Body of pancreas (tissue), 4 donors: ENCODE results near the gene SLC37A1. TPM values are rescaled to one million over a fixed set of nuclear protein-coding genes. Genes with fewer than 3 reads are reported as not detected.

Experiments
- ATAC-seq: fragments of 150-250 bp; one replicate; pipeline ENCODE4 v1.9.1; 2016
- DNase-seq, 4 donors: peaks; one replicate each; pipeline ENCODE4 v3.0.0-alpha.2; 2019
- H3K27ac ChIP-seq, 4 donors: fragments of 200-600 bp; sonication (generic); 1 replicate in 3 of 4; 2 replicates in 1 of 4; pipeline versions ENCODE4 v1.5.1 to v1.6.1; 2016 to 2019; ENCODE audit warnings: mild to moderate bottlenecking in 1 of 4, mixed read lengths in 1 of 4, moderate library complexity in 1 of 4
- H3K27me3 ChIP-seq, 2 donors: fragments of 200-600 bp; sonication (generic); one replicate each; pipeline ENCODE4 v1.6.0; 2016; ENCODE audit warnings: mild to moderate bottlenecking in 1 of 2
- H3K36me3 ChIP-seq, 2 donors: fragments of 200-600 bp; sonication (generic); replicated peaks in 1 of 2; 2 replicates each; pipeline ENCODE4 v1.5.1; 2016; ENCODE audit warnings: low read depth in 2 of 2; ENCODE audit not compliant: insufficient read depth in 1 of 2
- H3K4me1 ChIP-seq: fragments of 200-600 bp; sonication (generic); one replicate; pipeline ENCODE4 v1.6.0; 2016
- H3K4me3 ChIP-seq, 2 donors: fragments of 200-600 bp; sonication (generic); 1 replicate in 1 of 2; 2 replicates in 1 of 2; pipeline ENCODE4 v1.5.1; 2016 to 2019
- H3K9me3 ChIP-seq, 3 donors: fragments of 200-600 bp; sonication (generic); 1 replicate in 2 of 3; 2 replicates in 1 of 3; pipeline ENCODE4 v1.5.1; 2016
- POLR2A ChIP-seq, 3 donors: fragments of 450-650 bp; IDR thresholded peaks; one replicate each; pipeline ENCODE4 v1.6.1; 2016; ENCODE audit warnings: antibody characterized with exemption in 3 of 3, mild to moderate bottlenecking in 2 of 3
- WGBS, 2 donors: methylation state at CpG; one replicate each; pipeline ENCODE4 v1.1.5; 2017; 5-methylcytosine and 5-hydroxymethylcytosine counted together
- intact Hi-C: fragments of 100-400 bp; cut with DNase I; formaldehyde crosslinking; loops from one replicate; pipeline ENCODE4 v1.15.1; 2023
- total RNA-seq, 2 donors: library from RNA; depleted of rRNA; stranded (reverse); fragments of >200 nt; gene quantifications; one replicate each; pipeline ENCODE4 v1.1.0, GENCODE V29; 2016
- TF ChIP-seq, protein P1 (sequence below), 7 experiments: fragments of 450-650 bp in 4 of 7; fragments of 200-600 bp in 3 of 7; sonication (generic) in 3 of 7; IDR thresholded peaks; one replicate each; pipeline ENCODE4 v1.5.1; 2016 to 2019; ENCODE audit warnings: antibody characterized with exemption in 7 of 7

The SLC37A1 gene
- total RNA-seq, 2 donors from 2014 or later, result 6.3 to 16.3 TPM

DNA sequence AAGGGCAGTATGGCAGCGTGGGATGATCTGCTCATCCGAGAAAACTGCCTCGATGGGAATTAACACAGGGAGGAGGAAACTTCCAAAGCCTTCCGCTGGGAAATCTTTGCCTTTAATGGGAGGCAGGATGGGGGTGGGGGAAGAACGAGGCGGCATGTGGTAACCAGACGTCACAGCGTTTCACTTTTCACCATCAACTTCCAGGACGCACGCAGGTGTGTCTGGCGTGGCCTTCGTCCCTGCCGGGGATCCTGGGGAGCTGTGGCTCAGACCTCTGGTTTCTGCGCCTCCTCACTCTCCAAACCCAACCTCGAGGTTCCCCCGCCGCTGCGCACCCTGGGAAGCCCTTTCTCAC lies 17.9 kb upstream of the SLC37A1 start:
- ATAC-seq (no peak), DNase-seq (peak in 2 of 4 donors; percentile 50 to 53)
- no peaks in the 10 kb centered on the region for H3K36me3 ChIP-seq
- no peak for TF ChIP-seq POLR2A (IDR thresholded peaks at IDR 0.05)
- TF ChIP-seq, protein P1, sequence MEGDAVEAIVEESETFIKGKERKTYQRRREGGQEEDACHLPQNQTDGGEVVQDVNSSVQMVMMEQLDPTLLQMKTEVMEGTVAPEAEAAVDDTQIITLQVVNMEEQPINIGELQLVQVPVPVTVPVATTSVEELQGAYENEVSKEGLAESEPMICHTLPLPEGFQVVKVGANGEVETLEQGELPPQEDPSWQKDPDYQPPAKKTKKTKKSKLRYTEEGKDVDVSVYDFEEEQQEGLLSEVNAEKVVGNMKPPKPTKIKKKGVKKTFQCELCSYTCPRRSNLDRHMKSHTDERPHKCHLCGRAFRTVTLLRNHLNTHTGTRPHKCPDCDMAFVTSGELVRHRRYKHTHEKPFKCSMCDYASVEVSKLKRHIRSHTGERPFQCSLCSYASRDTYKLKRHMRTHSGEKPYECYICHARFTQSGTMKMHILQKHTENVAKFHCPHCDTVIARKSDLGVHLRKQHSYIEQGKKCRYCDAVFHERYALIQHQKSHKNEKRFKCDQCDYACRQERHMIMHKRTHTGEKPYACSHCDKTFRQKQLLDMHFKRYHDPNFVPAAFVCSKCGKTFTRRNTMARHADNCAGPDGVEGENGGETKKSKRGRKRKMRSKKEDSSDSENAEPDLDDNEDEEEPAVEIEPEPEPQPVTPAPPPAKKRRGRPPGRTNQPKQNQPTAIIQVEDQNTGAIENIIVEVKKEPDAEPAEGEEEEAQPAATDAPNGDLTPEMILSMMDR (IDR thresholded peaks at IDR 0.05), result peak in 2 of 7 experiments; percentile 17 to 28
- intact Hi-C loops, result no loop called here
- no peaks in the 10 kb centered on the region for H3K27me3 ChIP-seq
- no peaks in the 10 kb centered on the region for H3K9me3 ChIP-seq
- WGBS, 2 donors, result 2% methylated on average over 14 to 18 of the region's 18 CpGs
- peak overlapping the region in 1 of 2 donors; percentile 4 for H3K4me3 ChIP-seq
- H3K4me1 ChIP-seq, result peaks cover 14% of the 10 kb centered on the region
- H3K27ac ChIP-seq, result peak overlapping the region; percentile 22 to 91 (median 72)

DNA sequence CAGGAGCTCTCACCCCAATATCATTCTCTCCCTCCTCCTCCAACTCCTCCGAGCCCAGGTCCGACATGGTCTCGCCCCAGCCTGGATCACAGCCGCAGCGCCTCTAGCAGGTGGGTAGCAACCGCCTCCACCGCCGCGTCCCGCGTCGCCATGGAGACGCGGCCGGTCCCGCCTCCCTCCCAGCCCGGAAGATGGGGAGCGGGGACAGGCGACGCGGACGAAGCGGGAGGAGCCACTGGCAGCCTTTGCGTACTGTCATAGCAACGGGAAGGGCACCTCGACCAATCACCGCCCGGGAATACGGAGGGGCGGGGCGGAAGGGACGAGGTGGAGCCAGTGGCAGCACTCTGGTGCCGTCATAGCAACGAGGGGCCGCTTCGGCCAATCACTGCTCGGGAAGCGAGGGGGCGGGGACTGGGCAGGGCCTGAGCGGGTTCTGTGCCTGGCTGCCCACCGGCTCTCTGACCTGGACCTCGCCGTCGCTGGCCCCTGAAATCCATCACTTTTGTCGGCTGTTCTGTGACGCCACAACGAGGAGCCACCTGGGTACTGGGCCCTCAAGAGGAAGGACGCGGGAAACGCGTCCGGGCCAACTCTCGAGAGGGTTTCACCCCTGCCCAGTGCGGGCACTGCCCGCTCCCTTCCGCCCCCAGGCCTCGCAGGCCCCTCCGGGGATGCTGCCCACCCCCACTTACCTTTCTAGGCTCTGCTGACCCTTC lies 17.4 kb upstream of the SLC37A1 start, which contains the start of gene RSPH1:
RSPH1 (minus strand) TSS at position 105 of the 719 bp plus-strand sequence; CDS start at position 67, 38 bp downstream.
- no peaks in the 10 kb centered on the region for H3K27me3 ChIP-seq
- H3K36me3 ChIP-seq, result no peaks in the 10 kb centered on the region
- DNase-seq (peak; percentile 100), ATAC-seq (peak; percentile 99)
- peak within 1 kb of the TSS; percentile 4 to 63 for H3K4me3 ChIP-seq
- H3K9me3 ChIP-seq, result no peaks in the 10 kb centered on the region
- H3K4me1 ChIP-seq, result peaks cover 14% of the 10 kb centered on the region
- TF ChIP-seq, protein P1 (IDR thresholded peaks at IDR 0.05), result peak in 1 of 7 experiments; percentile 45
- peak; percentile 58 to 86 (median 81) for TF ChIP-seq POLR2A (IDR thresholded peaks at IDR 0.05)
- H3K27ac ChIP-seq, result peak within 1 kb of the TSS; percentile 68 to 91 (median 85)
- 0 to 1% methylated on average over 24 to 58 of the region's 58 CpGs for WGBS, 2 donors
- intact Hi-C loops, result no loop called here

DNA sequence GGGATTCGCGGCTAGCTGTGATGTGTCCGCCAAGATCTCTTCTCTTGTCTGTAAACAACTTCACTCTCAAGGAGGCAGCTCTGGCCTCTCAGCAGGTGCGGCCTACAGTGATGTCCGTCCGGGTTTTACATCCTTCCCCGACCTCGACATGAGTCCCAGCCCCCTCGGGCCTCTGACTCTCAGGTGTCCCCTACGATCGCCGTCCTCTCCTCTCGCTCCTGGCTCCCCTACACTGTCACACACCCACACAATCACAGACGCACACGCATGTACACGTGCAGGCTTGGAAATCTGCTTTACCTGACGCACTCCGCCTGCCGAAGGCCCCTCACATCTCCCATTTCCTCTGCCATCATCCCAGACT lies 16.8 kb upstream of the SLC37A1 start:
- Histone ChIP-seq H3K27ac (peak overlapping the region; percentile 68 to 91 (median 85)), H3K4me3 (peak overlapping the region in 1 of 2 donors; percentile 63), H3K9me3 (no peaks in the 10 kb centered on the region), H3K36me3 (no peaks in the 10 kb centered on the region), H3K27me3 (no peaks in the 10 kb centered on the region), H3K4me1 (peaks cover 14% of the 10 kb centered on the region)
- intact Hi-C loops, result no loop called here
- peak in 3 of 4 donors; percentile 33 to 49 (median 36) for DNase-seq
- WGBS, 2 donors, result 11 to 14% methylated on average over 19 of the region's 19 CpGs
- TF ChIP-seq POLR2A (IDR thresholded peaks at IDR 0.05), result no peak
- TF ChIP-seq, protein P1 (IDR thresholded peaks at IDR 0.05), result no peak
- peak; percentile 1 for ATAC-seq

DNA sequence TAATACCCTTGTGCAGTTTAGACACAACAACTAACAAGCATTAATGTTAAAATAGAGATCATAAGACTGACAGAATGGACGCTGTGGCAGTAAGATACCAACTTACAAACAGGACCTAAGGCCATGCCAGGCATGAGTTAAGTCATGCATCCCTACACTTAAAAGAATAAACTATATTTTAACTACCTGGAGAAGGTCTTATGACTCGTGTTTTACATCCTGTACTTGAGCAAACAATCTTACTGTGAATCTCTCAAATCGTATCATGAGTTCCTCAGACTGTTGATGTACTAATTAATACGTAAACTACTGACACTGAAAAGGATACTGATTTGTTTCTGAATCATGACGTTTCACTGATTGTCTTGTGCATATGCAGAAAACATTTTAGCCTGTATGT lies 15.6 kb upstream of the SLC37A1 start:
- Histone ChIP-seq H3K27me3 (no peaks in the 10 kb centered on the region), H3K27ac (no peak overlapping the region), H3K4me3 (no peak overlapping the region), H3K36me3 (no peaks in the 10 kb centered on the region), H3K4me1 (peaks cover 14% of the 10 kb centered on the region), H3K9me3 (no peaks in the 10 kb centered on the region)
- TF ChIP-seq POLR2A (IDR thresholded peaks at IDR 0.05), result no peak
- TF ChIP-seq, protein P1 (IDR thresholded peaks at IDR 0.05), result no peak
- 73 to 76% methylated on average over 5 of the region's 5 CpGs for WGBS, 2 donors
- ATAC-seq, result no peak
- intact Hi-C loops, result no loop called here
- DNase-seq, result no peak
